Limb (tissue), 2 donors: ENCODE data around the gene ITGA8.
"Not testable (repeated sequence)": the region's sequence is repeated elsewhere in the genome, so short reads cannot be mapped to it uniquely, and the experiment has no call there.

Experiments
- DNase-seq, 2 donors: peaks; one replicate each; pipeline ENCODE4 v3.0.0-alpha.2; 2016; ENCODE audit errors: extremely low spot score in 2 of 2

Gene ITGA8

DNA sequence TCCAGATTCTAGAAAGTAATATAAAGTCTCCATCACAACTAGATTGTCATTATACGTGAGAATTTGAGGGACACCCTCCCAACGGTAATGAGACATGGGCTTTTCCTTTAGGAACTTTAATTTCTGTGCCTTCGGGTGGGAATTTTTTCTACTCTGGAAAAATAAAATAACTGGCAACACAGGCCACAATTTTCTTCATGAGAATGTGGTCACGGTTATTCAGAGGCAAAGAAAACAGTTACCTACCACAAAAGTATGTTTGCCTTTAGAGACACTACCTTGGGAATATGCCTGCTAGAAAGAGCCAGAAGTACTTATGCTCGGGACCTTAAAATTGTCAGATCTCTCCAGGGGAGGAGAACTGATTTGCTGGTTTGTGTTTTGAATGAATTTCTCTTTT is 99.4 kb downstream of the ITGA8 start:
- DNase-seq = no peak

DNA sequence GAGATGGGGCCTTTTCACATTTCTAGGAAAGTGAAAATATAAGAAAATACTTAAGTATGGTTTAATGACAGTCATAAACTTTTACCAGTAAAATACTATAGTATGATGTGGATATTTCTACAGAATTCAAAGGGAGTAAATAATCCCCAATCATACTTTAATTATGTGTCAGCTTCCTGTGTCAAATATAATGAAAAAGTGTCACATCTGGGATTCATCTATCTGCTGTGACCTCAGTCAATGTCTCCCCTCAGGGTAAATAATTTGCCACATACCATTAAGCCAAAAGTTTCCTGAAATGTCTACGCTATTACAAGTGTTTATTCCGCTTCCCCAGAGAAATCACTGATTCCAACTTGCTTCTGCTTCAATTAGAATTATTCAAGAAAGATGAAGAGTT is 110.5 kb downstream of the ITGA8 start:
- no peak for DNase-seq

DNA sequence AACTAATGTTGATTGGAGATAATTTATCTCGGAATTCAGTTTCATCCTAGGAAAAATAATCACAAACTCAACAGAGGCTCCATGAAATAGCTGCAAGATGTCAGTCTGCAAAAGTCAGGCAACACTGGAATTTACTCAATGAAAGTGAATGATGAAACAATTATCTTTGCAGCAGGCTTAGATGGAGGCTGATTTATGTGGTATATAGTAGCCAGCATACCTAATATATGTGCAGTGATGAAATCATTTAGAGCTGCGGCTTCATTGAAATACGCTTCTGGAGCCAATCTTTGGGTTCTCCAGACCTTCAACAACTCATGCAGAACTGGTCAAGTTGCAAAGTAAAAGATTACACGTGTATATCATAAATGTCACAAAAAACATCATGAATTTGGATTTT is 113.3 kb downstream of the ITGA8 start:
- no peak for DNase-seq

DNA sequence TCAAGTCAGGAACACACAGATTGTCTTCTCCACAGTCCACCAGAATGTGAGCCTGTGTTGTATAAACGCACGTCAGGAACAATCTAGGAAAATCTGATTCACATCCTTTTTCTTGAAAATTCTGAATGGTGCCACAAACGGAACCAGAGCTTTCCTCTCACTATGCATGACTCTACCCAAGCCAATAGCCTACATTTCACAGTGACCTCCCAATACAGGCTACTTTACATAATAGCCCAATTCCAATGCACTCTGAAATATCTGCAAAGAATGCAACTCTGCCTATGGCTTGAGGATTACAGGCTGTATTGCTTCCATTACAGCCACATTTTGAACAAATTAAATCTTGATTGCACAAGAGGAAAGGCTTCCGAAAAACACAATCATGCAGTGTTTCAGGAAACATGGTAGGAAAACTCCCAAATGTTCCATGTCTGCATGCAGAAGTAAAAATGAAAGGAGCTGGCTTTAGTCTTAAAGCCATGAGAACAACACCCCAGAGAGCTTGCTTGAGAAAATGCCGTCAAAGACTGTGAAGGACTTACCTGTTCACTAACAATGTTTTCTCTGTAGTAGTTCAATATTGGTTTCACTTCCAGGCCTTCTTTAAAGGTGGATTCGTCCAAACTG is 113.9 kb downstream of the ITGA8 start:
- no peak for DNase-seq

DNA sequence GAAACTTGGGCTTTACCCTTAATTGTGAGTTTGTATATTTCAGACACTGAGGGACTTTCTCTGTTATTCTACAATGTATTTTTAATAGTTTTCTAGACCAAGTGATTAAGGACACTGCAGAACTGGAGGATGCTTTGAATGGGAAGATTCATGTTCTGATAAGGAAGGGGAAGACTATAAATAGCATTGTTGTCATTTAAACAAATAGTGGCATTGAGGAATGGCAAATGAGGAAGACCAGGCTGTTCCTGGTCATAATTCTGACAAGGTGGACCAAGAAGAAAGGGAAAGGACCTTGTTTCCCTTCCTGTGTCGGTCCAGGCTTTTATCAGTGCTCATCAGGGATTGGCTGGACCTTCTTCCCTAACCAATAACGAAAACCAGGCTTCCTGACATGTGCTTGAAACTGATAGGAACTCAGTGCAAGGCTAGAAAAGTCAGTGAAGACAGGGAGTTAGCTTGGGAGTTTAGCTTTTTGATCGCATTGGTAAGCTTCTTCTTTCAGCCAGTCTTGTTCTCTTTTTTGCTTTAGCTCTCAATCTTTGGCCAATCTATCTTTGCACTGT is 116.2 kb downstream of the ITGA8 start:
- DNase-seq = no peak

DNA sequence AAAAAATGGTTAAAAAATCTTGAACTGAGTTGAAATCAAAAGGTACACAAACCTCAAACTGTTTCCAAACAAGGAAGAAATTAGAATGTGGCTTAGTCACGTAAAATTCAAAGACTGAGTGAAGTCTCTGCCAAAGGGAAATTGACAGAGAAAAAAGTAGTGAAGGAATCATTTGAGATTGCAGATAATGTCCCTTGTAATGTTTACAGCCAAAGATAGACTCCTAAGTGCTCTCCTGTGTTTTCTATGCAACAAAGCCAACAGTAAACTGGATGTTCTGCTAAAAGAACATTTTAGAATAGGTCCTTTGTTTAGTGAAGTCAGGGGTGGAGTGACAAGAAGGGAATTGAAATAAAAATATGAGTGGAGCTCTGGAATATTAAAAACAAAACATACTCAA is 117.9 kb downstream of the ITGA8 start:
- no peak for DNase-seq

DNA sequence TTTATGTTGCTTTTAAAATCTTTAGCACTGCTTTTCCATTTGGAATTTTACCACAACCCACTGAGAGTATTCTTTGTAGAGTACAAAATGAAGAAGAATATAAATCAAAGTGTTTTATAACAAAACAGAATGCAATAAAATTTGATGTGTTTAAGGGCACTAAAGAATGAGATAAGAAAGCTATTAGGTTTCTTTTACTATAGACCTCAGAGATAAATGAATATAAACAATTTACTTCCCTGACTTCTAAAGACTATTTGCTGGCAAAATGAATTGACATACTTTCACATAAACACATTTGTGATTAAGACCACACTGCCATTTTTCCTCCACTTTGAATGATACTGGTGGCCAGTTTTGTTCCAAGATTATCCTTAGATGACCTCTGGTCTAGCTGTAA is 124.5 kb downstream of the ITGA8 start:
- no peak for DNase-seq

DNA sequence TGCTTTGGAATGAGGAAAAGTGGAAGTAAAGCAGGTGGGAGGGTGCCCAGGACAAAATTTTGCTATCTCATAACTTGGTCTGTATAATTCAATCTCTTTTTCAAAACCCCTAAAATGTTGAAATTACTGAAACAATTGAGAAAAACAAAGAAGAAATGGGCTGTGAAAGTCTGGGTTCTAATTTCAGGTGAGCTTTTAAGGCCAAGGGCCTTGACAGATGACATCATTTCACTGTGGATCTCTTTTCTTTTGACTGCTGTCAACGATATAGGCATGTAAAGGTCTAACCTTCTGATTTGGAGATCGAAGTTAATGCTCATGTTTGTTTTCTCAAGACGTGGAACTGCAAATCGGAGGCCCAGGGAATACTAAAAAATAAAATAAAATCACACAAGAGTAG is 127.8 kb downstream of the ITGA8 start:
- no peak for DNase-seq

DNA sequence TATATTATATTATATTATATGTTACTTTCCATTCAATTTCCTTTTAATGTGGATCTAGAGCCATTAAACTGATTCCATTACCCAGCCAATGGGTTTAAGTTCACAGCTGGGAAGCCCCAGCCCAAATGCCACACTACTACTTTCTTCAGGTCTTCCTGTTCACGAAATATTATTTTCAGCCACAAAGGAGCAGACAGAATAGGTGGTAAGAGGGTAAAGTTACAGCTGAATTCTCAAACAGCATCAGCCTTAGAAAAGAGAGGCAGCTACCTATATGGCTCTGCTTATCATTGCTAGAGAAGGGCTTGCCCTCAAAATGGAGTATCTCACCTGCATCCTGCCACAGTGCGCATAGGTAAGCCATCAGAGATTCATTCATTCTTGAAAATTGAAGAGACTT is 128.3 kb downstream of the ITGA8 start:
- no peak for DNase-seq

DNA sequence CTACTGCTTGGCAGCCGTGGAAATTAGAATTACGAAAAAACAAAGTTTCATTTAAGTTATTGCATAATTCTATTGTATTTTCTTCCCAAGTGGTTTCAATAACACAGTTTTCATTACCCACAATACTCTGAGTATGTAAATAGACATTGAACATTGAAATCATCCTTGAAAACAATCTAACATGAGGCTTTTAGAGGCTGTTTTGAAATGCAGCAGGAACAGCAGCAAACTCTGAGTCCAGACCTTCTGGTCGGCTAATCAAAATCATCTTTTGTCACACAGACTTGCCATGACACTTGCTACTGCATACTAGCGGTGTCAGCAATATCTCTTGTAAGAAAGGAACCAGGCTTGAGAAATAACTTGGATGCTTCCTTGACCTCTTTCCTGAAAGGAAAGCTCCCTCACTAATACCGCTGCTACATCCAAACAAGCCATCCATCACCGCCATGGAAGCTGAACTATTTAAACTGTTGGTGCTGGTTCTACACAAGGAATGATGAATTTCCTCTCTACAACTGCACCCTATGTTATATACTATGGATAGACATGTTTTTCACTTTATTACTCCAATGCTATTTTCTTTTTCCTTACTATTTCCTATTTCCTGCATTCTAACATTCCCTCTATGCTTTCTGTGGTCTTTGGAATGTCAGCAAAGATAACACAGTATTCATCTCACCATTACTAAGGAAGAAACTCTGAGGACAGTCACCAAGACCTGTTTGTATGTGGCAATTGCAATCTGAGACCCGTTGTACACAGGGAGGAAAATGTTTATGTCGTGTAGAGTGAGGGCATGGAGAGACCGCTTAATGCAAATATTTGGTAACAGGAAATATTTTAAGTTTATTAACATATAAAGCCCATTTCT is 130.8 kb downstream of the ITGA8 start:
- no peak for DNase-seq

DNA sequence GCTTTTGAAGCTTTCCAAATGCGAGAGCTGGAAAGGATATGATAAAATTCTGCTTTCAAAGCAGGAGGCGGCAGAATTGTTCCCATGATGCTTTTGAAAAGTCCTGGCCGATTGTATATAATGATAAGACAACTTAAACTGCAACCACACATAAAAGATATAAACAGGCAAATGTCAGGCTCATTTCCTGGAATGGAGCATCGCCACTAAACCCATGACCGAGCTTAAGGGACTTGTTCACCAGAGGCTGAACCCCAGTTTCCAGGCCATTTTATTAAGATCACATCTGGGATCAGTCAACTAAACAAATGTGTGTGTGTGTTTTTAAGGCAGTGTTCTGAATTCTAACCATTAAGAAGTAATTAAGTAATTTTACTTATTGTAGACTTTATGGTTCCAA is 131.6 kb downstream of the ITGA8 start:
- DNase-seq = no peak

DNA sequence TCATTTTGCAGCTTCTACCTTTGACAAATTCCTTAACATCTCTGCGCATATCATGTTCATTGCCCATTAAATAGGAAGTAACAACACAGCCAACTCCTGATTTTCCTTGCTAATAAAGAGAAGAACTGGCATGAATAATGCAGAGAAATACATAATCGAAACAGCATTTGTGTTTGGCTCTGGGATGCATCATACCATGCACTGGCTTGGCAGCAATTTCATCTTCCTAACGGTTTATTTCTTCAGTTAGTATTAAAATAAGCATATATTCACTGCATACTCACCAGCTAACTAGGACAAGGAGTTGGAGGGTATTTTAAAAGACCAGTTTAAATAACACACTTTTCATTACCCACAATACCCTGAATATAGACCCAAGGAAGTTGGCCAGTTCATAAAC is 132.5 kb downstream of the ITGA8 start:
- DNase-seq = no peak

DNA sequence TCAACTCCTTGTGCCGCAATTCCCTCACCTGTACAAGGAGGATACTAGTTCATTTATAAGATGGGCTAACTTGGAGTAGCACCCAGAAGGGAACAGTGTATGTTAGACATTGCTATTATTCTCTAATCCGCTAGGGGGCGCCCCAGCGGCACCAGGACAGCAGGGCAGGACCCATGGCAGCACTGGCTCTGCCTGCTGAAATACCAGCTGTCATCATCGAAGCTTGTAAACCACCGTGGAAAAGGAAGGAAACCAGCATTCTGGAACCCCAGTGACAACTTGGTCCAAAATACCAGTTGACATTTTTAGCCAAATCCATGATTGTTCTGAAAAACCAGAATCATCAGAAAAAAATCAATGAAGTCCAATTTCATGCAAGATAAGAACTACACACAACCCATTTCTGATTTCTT is 134.4 kb downstream of the ITGA8 start:
- DNase-seq = peak in 1 of 2 donors; percentile 53

DNA sequence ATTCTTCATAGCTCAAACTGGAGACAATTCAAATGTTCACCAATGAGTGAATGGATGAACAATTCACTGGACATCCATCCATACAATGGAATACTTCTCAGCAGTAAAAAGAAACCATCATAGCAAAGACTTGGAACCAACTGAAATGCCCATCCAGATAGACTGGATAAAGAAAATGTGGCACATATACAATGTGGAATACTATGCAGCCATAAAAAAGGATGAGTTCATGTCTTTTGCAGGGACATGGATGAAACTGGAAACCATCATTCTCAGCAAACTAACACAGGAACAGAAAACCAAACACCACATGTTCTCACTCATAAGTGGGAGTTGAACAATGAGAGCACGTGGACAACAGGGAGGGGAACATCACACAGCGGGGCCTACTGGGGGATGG is 136.8 kb downstream of the ITGA8 start:
- DNase-seq = not testable (repeated sequence)

DNA sequence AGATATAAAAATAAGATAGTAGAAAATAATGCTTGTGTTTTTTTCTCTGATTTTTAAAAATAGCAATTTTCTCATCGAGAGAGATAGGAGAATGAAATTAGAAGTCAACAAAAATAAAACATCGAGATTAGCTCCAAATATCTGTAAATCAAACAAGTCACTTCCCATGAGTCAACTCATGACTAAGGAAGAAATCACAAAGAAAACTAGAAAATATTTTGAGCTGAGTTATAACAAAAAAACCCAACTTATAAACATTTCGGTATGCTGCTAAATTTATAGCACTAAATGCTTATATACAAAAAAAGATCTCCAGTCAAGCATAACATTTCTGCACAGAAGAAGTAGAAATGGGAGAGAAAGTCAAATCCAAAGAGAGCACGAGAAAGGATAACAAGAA is 140.1 kb downstream of the ITGA8 start:
- DNase-seq = no peak

DNA sequence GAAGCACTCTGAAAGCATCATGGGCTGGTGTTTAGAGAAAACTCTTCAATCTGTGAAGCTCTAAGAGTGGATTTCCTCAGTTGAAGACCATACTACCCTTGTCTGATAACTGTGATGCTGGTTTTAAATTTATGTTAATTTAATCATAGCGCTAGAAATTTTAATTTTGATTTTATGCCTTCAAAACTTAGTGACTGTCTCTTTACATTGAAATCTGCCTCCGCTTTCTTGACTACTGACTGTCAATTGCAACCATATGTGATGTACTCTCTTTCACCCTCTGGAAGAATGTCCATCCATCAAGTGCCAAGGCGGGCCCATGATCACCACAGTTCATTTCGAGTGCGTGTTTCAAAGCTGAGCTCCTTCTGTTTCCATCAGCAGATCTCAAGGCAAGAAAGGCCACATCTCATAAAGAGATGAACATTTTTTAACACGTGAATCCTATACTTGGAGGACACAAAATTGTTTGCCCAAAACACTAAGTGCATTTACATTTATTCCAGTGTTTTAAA is 147.1 kb downstream of the ITGA8 start:
- no peak for DNase-seq

DNA sequence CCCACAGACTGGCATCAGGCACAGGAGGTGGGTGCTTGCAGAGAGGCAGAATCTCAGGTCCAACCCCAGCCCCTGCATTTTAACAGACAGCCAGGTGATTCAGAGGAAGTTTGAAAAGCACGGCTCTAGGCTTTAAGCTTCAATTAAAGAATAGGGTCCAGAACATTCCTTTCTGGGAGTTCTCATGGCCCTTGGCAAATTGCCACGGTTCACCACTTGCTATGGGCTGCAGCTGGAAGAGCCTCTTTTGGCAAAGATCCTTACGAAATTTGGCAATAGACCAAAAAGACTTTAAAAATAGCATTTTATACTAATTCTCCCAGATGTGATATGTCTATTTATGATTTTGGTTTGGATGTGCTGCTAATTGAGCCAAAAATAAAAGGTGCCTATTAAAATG is 148.1 kb downstream of the ITGA8 start:
- DNase-seq = peak; percentile 55 to 73

DNA sequence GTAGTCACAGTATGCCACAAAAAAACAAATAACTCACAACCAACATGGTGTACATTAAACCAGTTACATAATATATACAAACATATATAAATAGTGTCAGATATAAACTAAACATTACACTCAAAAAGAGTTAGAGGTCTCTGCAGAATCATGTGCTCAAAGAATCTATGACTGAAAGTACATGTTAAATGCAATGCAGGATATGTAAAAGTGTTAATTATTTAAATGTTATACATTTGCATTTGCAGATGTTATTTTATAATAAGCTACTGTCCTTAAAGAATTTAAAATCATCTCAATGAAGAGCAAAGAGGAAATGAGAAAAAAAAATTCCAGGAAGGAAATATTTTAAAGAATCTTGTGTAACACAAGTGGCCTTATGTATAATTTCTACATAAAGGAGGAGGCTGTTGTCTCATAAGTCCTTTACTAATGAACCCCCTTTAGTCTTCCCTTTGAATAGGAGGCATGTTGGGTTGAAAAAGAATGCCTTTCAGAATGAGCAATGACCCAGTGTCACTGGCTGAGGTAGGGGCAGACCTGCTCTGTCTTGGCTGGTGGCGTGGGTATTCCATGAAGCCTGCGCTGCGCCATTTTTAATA is 148.9 kb downstream of the ITGA8 start:
- no peak for DNase-seq

DNA sequence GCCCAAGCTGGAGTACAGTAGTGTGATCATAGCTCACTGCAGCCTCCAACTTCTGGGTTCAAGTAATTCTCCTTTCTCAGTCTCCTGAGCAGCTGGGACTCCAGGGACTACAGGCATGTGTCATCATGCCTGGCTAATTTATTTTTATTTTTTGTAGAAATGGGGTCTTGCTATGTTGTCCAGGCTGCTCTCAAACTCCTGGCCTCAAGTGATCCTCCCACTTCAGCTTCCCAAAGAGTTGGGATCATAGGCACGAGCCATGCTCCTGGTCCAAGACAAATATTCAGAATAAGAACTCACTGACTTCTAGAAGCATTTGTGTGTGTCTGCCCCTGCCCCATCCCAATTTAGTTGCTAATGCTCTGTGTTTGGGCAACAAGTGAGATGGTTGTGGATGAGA is 151.8 kb downstream of the ITGA8 start:
- no peak for DNase-seq

DNA sequence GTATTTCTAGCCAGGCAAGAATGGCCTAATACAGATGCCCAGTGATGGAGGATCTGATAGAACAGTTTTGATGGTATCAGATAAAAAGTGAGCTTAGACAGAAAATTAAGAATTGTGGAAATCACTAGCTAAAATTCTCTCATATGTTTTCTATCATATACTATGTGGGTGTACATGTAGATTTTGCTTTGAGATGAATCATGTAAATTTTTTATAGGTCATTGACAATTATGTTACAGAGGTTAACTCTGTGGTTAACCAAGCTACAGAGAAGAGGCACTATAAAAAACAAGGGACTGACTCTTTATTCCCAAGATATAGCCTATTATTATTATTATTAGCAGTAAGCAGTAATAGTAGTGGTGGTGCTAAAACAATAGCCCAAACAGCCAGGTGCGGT is 156.5 kb downstream of the ITGA8 start:
- DNase-seq = no peak

DNA sequence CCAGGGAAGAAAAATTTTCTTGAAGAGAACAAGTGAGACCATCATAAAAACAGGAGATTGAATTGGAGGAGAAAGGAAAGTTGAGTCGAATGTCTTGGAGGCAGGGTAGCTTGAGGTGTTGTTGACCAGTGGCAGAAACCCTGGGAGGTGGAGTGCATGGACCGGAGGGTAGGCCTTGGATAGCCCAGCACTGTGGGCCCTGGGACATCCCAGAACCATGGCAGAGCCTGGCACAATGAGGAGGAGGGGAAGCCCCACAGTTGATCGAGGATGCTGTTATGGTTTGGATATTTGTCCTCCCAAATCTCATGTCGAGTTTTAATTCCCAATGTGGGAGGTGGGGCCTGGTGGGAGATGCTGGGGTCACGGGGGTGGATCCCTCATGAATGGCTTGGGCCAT is 157.1 kb downstream of the ITGA8 start:
- DNase-seq = no peak

DNA sequence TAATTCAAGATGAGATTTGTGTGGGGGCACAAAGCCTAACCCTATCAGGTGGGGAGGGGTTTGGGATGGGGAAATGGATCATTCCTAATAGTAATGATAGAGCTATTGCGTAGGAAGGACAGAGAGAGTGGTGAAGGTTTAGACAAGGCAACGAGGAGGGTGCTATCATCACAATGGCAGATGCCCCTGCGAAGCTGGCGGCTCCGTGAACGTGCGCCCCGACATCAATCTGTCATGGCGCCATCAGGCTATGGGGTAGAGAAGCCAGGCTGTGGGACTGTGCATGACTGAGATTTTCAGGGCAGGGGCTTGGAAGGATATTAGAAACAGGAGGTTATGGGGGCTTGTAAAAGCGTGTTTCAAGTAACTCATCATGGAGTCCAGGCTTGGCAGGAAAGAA is 157.6 kb downstream of the ITGA8 start:
- DNase-seq = no peak
